Skin of body (tissue), 2 donors: Measurements from ENCODE around the gene KRT6A. TPM values are rescaled to one million over a fixed set of nuclear protein-coding genes. Genes with fewer than 3 reads are reported as not detected.
A peak's percentile ranks its signal among the peaks of the same experiment; 100 is the strongest.

Experiments
- DNase-seq: peaks from one replicate; lab custom pipeline; 2025; lab: John Stamatoyannopoulos, UW
- total RNA-seq: library from RNA; depleted of rRNA; stranded (reverse); fragments of >200 nt; gene quantifications from one replicate; pipeline ENCODE4 v1.2.3, GENCODE V29; 2014

The KRT6A gene
- 333 TPM for total RNA-seq

DNA sequence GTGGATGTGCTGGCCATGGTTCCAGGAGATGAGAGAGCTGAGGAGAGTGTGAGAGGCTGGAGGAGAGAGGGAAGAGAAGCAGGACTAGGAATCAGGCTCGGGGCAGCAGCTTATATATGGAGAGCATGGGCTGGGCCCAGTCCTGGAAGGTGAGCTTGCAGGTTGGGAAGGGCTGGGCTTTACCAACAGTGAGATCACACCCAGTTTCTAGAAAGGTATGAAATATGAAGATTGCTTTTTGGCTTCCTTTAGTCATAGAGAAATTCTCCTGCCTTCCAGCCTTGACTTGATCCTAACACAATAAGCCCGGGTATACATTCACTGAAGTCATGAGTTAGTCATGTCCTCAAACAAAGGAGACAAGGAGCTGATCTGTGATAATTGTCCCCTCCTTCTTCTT lies at the start of gene KRT6A:
Gene KRT6A, minus strand, starts transcription at position 86 of the 400 bp plus-strand sequence. Its CDS starts 69 bp downstream, at position 17.
- no peak for DNase-seq

DNA sequence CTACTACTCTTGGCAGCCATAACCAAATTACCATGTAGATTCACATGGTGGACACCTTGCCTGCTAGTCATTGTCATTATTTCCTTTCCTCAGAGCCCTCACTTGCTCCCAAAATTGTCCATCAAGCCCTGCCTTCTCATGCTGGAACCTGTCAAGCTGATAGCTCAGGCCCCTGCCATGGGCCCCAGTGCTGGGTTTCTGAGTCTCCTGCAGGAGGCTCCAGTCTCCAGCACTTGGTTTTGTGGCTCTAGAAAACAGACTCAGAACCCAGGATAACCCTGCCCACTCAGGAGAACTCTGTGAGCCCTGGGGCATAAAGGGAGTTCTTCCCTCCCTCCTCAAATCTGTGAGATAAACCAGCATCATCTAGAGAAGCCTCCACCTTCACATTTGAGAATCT lies 49.1 kb upstream of the KRT6A start:
- DNase-seq = no peak

DNA sequence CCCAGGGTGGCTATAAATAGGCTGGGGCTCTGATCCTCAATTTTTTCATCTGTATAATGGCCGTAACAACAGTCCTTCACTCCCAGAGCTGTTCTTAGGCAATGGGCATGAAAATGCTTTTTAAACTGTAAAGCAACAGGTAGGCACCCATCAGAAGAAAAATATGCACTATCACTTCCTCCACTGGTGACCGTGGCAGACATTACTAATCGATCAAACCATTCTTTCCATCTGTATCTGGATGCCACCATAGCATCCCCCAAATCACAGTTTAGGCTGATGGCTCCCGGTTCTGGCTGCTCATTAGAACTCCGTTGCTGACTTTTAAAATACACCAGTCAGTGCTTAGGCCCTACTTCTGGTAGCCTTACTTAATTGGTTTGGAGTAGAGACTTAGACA lies 48.7 kb upstream of the KRT6A start:
- DNase-seq = no peak

DNA sequence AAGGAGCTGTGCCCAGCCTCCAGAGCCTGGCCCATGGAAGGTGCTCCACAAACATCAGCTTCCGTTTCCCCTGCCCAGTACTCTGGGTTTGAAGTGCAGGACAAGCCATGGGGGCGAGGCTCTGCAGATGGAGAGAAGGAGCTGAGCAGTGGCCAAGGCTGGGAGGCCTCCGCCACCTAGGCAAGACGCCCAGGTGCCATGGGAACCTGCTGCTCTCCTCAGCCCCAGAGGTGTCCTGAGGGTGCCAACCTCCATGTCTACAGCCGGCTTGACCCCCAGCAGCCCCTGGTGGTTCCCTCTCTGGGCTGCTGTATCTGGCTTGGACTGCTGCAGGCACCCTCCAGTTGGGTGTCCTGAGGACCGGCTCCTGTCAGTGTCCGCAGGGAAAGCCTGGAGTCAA lies 47.5 kb upstream of the KRT6A start:
- no peak for DNase-seq

DNA sequence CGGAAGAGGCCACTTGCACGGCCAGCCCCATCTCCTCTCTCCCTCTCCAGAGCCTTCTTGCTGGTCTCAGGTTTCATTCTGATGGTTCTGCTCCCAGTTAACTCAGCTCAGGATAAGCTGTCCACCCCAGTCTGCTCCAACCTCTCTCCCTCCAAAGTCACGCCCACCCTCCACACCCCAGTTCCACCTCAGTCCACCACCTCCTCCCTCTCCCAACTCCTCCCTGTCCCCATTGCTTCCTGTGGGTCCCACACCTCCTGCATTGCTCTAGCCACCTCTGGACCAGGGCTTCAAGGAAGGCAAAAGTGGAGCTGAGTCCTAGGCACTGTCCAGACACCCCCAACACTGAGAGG lies 46.7 kb upstream of the KRT6A start:
- DNase-seq = no peak

DNA sequence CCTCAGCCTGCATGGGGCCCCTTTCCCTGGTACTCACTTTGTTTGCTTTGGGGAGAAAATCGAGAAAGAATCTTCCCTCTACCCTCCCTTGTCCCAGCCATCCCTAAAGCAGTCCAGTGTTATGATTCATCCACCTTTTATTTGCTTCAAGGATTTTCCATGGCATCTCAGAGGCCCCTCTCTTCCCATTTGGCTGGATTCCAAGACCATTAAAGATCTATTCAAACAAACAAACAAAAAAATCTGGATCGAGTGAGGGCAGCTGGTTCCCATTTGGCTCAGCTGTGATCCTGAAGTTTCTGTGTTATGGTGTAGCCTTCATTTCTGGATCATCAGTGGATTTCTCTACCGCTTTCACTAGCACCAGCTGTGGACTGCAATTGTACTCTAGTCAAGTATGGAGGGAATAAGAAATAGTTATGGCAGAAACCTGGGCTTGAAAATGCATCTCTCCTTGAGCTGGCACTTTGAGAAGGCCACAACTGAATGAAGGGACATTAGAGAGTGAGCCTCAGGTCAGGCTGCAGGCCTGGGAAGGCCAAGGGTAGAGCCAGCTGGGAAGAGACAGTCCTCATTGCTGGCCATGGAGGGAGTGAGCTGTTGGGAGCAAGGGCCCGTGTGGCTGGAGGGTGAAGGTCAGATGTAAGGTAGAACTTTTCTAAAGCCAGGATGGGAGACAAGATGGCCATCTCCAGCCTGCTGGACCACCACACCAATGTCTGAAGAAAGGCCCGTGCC lies 46.2 kb upstream of the KRT6A start:
- DNase-seq = peak; percentile 91

DNA sequence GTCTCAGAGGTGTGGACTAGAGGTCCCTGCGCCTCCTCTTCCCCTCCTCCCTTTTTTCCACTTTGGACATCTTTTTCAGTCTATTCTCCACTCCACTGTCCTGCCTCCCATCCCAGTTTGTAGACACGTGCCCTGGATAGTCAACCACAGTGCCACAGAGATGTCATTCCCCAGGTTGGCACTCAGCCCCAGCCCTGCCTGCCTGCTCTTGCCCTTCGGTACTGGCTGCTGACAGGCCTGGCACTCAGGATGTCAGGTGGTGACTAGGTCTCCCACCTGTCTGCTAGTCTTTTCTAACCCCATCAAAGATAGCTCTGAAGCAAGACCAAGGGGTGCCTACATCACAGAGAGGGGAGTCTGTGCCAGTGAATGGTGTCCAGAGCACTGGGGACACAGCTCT lies 44.0 kb upstream of the KRT6A start:
- no peak for DNase-seq

DNA sequence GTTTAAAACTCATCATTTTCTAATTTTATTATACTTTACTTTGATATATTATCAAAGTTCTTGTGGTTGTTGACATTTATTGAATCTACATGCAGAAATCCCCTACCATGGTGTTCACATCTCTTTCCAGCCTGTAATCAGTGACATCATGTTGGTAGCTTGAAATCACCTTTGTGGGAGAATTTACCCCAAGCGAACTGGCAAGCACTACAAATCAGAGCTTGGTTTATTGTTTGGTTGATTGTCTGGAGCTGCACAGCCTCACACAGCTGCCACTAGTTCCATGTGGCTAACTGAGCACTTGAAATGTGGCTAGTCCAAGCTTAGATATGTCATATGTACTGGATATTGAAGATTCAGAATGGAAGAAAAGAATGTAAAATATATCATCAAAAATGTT lies 42.5 kb upstream of the KRT6A start:
- DNase-seq = no peak

DNA sequence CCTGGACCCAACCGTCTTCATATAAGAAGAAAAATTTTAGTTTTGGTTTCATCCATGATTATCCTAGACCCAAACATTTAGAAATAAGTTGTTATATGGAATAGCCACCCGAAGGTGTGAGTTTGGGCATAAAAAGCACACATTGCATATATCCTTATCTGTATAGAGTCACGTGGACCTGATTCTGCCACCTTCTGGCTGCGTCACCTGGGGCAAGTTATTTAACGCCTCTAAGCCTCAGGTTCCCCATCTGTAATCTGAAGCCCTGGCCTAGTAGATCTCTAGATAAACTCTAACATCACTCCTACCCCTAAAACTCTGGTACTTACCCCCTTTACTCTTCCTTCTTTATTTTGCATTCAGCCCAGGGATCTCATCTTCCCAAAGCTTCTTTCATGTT lies 41.4 kb upstream of the KRT6A start:
- DNase-seq = no peak

DNA sequence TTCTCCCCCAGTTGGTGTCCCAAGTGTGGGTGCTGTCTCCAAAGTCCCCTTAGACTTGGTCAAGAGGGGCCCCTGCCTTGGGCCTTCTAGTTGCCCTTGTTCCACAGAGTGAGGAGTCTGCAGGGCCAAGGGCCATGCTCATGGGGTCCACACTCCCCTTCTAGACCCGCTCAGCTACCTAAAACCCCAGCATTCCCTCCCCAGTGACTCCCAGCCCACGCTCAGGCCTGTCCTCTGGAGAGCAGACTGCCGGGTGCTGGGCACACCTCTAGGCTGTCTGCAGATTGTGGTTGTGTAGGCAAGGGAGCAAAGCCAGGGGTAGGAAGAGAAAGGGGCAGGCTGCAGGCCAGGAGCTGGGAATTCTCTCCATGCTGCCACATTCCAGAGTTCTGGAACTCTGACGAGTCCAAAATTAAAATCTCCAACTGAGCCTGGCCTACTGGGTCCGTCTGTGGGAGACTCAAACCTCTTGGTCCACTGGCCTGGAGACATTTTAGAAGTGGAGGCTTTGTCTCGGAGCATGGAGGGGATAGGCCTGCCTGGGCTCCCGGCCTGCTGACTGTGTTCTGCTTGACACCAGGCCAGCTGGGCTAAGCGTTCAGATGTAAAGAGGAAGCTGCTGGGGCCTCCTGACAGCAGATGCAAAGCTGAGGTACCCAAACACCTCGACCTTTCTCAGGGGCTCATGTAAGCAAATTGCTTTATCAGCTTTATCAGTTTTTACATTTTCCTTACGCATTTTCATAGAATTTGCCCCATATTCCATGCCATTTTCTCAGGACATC lies 40.8 kb upstream of the KRT6A start:
- DNase-seq = no peak

DNA sequence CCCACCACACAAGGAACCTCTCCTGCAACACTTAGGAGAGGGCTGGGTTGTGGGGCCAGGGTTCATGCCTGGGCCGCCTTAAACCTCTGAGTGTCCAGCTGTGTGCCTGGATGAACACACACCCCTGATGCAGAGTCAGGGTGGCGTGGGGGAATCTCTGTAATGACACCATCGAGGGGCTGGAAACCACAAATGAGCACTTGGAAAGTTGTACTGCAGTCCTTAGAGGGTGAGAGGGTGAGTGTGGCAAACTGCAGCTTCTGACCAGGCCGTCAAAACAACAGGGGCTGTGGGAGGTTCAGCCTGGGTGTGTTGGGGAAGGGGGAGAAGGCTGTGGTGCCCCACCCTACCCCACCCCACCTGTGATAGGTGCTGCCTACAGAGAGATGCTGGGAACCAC lies 39.6 kb upstream of the KRT6A start:
- no peak for DNase-seq

DNA sequence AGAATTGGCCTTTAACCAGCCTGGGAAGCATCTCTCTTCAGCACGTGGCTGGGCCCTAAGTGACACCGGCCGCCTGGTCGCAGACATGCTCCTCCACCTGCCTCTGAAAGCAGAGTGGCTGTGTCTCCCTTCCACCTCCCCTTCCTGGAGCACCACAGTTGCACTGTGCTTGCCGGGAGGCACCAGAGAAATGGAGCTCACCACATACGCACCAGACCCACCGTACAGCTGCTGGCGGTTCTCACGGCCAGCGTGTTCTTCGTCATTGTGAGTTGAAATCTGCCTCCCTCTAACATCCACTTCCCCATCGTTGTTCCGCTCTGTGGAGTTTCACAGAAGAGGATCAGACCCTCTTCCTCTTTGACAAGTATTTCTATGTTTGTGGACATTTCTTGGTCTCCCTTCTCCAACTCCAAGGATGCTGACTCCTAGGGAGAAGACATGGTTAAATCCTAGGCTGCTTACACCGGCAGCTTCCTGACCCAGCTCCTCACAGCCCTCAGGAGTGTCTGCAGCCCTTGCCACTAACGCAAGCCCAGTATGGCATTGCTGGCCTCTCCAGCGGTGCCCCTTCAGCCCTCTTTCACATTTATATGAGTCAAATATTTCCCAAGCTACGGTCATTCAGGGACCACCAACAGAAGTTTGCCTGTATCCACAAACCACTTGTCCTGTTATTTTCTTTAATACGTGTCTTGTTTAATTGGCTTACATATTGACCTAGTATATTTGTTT lies 38.7 kb upstream of the KRT6A start:
- no peak for DNase-seq

DNA sequence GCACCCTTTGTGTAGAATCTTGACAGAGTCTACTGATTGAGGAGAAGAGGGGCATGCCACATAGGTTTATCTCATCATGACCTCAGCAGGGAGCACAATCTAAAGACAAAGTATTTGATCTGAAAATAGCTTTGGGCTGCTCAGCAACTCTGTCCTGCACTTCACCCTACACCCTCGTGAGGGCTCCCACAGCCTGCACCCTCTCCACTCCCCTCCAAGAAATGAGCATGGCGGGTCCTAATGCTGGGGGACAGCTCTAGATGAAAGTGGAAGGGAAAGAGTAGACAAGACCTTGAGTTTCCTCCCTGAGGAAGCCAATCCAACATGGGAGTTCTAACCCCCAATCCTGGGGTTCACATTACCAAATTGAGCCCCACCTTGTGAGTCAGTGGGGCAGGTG lies 37.8 kb upstream of the KRT6A start:
- DNase-seq = no peak

DNA sequence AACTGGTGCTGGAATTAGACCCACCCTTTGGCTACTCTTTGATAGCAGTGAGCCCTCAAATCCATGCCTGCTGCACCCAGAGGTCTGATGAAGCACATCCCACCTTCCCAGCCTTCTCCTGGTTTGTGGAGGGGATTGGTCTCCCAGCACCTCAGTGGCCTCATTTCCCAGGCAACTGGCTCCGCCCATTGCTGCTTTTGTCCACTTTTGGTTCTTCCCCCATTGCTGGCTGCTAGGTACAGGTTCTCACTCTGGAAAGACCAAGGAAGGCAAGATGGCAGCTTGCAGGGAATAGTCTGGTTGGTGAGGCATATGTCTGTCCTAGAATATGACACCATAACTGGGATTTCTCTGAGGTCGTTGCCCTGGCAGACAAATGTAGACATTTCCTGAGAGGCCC lies 37.3 kb upstream of the KRT6A start:
- no peak for DNase-seq

DNA sequence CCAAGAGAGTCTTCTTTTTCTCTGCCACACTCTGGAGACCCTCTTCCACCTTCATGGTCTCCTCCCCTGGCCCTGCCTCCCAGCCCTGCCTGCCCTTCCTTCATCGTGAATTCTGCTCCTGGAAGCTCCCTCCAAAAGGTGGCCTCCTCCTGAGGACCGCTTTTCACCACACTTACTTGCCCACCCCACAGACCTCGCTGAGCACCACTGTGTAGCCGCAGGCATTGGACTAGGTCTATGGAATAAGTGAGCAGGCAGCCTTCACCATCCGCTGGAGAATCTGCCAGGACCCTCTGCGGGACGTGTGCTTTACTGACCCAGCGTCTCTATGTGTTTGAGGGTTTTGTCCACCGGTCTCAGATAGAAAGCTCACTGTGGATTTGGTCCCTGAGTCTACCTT lies 36.8 kb upstream of the KRT6A start:
- DNase-seq = no peak

DNA sequence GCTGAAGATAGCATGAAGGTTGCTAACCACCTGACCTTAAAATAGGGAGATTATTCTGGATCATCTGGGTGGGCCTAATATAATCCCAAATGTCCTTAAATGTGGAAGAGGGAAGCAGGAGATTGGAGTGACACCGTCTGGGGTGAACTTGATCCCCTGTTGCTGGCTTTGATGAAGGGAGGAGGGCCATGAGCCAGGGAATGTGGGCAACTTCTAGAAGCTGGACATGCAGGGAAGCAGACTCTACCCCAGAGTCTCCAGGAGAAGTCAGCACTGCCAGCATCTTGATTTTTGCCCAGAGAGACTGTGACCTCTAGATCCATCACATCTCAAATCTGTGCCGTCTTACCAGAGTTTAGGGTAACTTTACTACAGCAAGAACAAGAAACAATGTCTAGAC lies 36.4 kb upstream of the KRT6A start:
- no peak for DNase-seq

DNA sequence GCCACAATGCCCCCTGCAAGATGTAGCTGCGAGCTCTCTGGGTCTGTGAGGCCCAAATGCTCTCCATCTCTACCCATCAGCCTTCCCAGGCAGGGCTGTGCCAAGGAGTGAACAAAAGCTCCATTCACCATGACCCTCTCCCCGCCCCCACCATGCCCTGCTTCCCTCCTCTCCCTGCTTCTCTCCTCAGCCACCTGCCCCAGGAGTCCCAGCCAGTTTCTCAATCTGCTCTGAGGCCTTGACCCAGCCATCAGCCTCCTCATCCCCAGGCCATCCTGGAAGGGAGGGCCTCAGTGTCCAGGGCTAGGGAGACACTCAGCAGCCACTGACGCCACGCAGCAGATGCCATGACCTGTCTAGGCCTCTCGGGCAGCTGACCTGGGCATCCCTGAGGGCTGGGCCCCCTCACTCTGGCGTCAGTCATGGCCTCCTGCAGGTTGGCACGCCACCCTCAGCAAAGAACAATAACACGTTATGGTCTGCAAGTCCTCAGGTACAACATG lies 35.6 kb upstream of the KRT6A start:
- DNase-seq = no peak

DNA sequence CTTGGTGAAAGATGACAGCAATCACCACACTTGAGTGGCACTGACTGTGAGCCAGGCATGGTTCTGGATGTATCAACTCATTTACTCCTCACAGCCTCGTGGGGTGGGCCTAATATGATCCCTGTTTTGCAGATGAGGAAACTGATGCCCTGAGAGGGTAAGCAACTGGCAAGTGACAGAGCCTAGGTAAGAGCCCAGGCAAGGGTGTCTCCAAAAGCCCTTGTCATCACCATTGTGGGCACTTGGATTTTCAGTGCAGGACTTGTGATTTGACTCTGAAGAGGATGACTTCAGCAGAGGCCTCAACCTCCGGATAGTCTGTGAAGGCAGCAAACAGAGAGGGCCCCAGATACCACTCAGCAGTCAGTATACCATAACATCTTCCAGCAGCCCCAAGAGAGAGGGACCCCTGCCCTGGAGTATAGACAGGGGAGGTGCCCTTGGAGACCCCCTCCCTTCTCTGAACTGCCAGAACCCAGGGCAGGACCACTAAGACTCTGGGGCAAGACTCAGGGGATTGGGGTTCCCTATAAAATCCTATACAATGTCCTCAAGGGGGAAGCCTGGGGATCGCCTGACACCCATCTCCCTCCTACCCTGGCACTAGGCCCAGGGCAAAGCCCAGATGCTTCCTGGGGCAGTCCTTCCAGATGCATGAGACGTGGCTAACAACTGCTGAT lies 34.2 kb upstream of the KRT6A start:
- no peak for DNase-seq

DNA sequence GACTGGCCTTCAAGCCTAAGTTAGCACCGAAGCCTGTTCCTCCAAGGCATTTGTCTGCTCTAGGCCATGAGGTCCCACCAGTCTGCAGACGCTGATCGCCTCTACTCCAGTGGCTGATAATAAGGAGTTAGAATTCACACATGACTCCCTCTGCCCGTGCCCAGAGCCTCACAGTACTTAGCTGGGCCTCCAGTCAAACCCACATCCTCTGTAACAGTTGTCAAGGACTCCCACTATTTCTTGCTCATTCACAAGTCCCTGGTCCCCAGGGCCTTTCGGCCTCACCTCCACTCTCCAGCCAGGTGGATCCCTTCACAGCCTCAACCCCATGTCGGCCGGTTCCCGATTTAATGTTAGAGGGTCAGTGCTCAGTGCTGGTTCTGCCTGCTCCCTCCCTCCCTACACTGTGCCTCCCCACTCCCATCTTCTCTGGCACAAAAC lies 33.5 kb upstream of the KRT6A start:
- DNase-seq = no peak

DNA sequence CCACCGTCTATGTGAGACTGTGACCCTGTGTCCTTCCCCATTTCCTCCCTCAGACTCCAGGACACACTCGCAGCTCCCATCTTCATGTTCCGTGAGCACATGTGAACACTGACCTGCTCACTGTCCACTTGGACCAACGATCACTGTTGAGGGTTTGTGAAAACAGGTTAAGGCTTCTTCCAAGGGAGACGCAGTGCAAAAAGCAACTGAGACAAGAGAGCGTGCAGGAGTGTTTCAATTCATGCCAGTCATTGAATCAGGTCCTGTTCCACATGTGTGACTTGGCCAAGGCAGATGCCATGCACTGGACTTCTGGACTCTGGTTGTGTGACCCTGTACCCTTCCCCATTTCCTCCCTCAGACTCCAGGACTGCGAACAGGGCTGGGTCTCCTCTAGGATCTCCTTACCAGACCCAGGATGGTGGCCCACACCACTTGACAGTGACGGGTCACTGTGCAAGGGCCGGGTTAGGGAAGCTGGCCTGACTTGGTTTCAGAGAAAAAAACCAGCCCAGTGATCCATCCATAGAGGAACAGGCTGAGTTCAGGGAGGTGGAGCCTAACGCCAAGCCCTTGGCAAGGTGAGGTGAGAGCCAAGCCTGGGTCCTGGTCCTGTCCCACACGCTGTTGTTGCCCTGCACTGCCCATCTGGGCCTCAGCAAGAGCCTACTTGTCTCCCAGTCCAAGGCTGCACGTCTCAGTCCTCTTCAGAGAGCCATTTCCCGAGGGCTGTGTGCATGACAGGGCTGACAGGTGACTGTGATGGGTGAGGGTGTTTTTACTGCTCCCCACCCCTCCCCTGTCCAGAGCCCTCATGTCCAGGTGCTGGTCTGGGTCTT lies 32.8 kb upstream of the KRT6A start:
- no peak for DNase-seq
